NCI-H1436 (cell line): Measurements from ENCODE around the gene GPR27.

Source experiments
- DNase-seq: peaks from one replicate; lab custom pipeline; 2025; lab: John Stamatoyannopoulos, UW

The GPR27 gene

GRCh38 chr3:71753701-71754609, at the start of gene GPR27:
Gene GPR27, plus strand, starts transcription at chr3:71753855. Its CDS starts 195 bp downstream, at chr3:71754050.
- DNase-seq = no peak

GRCh38 chr3:71704915-71705314, 48.7 kb upstream of the GPR27 start:
- DNase-seq = no peak

- no peak for DNase-seq
Measured at GRCh38 chr3:71705681-71706080, 48.0 kb upstream of the GPR27 start.

GRCh38 chr3:71707595-71707994, 46.1 kb upstream of the GPR27 start:
- DNase-seq = no peak

- DNase-seq = no peak
Measured at GRCh38 chr3:71708476-71709105, 45.1 kb upstream of the GPR27 start.

GRCh38 chr3:71709908-71710511, 43.6 kb upstream of the GPR27 start:
- no peak for DNase-seq

- peak; percentile 27 for DNase-seq
Measured at GRCh38 chr3:71710906-71711494, 42.7 kb upstream of the GPR27 start.

- DNase-seq = peak; percentile 40
Measured at GRCh38 chr3:71713041-71713440, 40.6 kb upstream of the GPR27 start.

GRCh38 chr3:71714595-71714994, 39.1 kb upstream of the GPR27 start:
- no peak for DNase-seq

GRCh38 chr3:71718072-71718471, 35.6 kb upstream of the GPR27 start:
- no peak for DNase-seq

GRCh38 chr3:71721002-71721401, 32.7 kb upstream of the GPR27 start:
- DNase-seq = no peak

GRCh38 chr3:71721651-71722157, 32.0 kb upstream of the GPR27 start:
- no peak for DNase-seq

GRCh38 chr3:71722693-71723092, 31.0 kb upstream of the GPR27 start:
- no peak for DNase-seq

GRCh38 chr3:71723452-71724170, 30.0 kb upstream of the GPR27 start:
- no peak for DNase-seq

- DNase-seq = no peak
Measured at GRCh38 chr3:71724171-71724453, 29.5 kb upstream of the GPR27 start.

GRCh38 chr3:71724584-71725270, 28.9 kb upstream of the GPR27 start:
- no peak for DNase-seq

GRCh38 chr3:71725271-71725991, 28.2 kb upstream of the GPR27 start, which contains the start of gene EIF4E3:
Gene EIF4E3, minus strand, starts transcription at chr3:71725402. Its CDS starts 35 bp downstream, at chr3:71725367.
- peak; percentile 1 for DNase-seq

- DNase-seq = no peak
Measured at GRCh38 chr3:71726146-71726545, 27.5 kb upstream of the GPR27 start.

GRCh38 chr3:71728632-71729342, 24.9 kb upstream of the GPR27 start:
- peak; percentile 75 for DNase-seq

GRCh38 chr3:71732637-71733036, 21.0 kb upstream of the GPR27 start:
- DNase-seq = no peak
